GM21786 (cell line): ENCODE data around the gene TAS1R3.
"Not testable (repeated sequence)": the region's sequence is repeated elsewhere in the genome, so short reads cannot be mapped to it uniquely, and the experiment has no call there.

Experiments
- ATAC-seq: cut with Tn5 transposase; IDR thresholded peaks from one replicate; pipeline ENCODE4 v1.9.1; 2021; ENCODE audit not compliant: unreplicated experiment

TAS1R3 gene

GRCh38 chr1:1365875-1366698, 35.0 kb downstream of the TAS1R3 start:
- ATAC-seq: no peak

DNA sequence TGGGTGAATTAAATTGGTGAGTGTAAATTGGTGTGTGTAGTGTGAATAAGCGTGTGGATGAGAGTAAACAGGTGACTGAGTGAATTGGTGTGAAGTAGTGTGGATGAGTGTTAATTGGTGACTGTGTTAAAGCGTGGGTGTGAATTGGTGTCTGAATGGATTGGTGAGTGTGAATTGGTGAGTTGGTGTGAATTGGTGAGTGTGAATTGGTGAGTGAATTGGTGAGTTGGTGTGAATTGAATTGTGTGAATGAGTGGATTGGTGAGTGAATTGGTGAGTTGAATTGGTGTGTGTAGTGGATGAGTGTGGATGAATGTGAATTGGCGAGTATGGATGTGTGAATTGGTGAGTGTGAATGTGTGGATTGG, 35.6 kb downstream of the TAS1R3 start:
- ATAC-seq: no peak

- no peak for ATAC-seq
Measured at GRCh38 chr1:1367315-1367714, 36.2 kb downstream of the TAS1R3 start.

- ATAC-seq: not testable (repeated sequence)
Measured at GRCh38 chr1:1370094-1370493, 39.0 kb downstream of the TAS1R3 start.

GRCh38 chr1:1370771-1371300, 39.8 kb downstream of the TAS1R3 start:
- ATAC-seq: no peak

GRCh38 chr1:1371364-1371745, 40.3 kb downstream of the TAS1R3 start:
- no peak for ATAC-seq

- ATAC-seq: peak; percentile 26
Measured at GRCh38 chr1:1371746-1372711, 40.9 kb downstream of the TAS1R3 start.

GRCh38 chr1:1373051-1373814, 42.2 kb downstream of the TAS1R3 start:
- no peak for ATAC-seq

DNA sequence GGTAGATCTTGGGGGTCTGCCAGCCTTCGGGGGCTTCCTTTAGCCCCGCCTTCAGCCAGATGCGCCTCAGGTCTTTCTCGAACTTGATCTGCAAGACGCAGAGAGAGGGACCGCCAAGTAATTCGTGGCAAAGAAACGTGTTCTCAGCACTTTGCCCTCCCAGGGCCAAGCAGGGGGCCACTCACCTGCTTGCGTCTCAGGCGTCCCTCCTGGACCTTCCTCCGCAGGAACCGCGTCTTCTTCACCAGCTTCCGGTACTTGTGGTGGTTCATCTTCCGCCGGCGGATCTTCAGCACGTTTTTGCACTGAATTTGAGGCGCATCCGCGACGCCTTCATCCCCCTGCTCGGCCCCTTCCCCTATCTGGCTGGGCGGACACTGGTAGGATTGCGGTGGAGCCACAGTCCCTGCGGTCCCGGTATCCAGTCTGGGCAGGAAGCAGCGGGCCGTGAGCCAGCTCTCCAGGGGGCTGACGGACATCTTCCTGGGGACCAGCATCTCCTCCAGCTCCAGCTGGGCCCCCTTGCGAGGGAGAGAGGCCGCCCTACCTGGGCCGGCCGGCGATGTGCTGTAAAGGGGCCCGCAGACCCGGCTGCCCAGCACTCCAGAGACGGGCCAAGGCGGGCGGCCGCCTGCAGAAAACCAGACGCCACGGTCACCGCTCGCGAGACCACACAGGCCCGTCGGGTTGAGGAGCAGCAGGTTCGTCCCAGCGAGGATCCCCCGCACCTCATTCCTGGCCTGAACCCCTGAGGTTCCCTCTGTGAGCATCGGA, 42.9 kb downstream of the TAS1R3 start:
- ATAC-seq: no peak

DNA sequence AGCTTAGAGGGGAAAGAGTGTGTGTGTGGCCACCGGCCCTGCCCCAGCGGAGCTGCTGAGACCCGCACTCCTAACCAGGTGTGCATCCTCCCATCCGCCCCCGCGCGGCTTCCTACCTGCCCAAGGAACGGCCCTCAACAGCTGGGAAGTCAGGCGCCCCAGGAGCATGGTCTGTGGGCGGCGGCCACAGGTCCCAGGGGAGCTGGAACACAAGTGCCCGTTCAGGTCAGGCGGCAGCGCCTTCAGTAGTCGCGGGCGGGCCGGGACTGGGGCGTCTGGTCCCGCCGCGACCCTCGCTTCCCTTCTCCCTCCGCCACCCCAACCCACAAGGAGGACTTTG, 43.5 kb downstream of the TAS1R3 start:
- no peak for ATAC-seq

- ATAC-seq: peak; percentile 87
Measured at GRCh38 chr1:1374929-1375662, 44.0 kb downstream of the TAS1R3 start, which contains the start of gene AURKAIP1. Gene AURKAIP1, minus strand, starts transcription at chr1:1375207. Its CDS starts 451 bp downstream, at chr1:1374756.

- ATAC-seq: no peak
Measured at GRCh38 chr1:1376551-1377226, 45.6 kb downstream of the TAS1R3 start.

- no peak for ATAC-seq
Measured at GRCh38 chr1:1377540-1378205, 46.6 kb downstream of the TAS1R3 start.

- ATAC-seq: no peak
Measured at GRCh38 chr1:1380860-1381259, 49.8 kb downstream of the TAS1R3 start.

DNA sequence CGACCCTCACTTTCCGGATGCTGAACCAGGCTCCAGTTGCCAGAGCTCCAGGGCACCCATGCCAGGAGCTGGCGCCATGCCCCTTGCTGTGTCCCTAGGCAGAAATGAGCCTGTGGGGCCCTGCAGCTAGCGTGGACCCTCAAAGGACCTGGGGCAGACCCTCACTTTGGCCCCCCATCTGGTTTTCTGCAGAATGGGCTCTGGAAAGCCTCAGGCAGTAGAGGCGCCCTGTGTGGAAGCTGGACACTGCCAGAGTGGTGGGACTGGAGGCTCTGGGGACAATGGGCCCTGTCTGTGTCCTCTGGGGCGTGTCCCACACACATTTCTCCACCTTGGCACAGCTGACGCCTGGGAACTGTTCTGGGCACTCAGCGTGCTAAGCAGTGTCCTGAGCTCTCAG, 50.2 kb downstream of the TAS1R3 start:
- no peak for ATAC-seq
